Renal pelvis (tissue), 4 donors: ENCODE data around the gene SEMA6A. TPM values are rescaled to one million over a fixed set of nuclear protein-coding genes. Genes with fewer than 3 reads are reported as not detected.
A peak's percentile ranks its signal among the peaks of the same experiment; 100 is the strongest.
"Not testable (repeated sequence)": the region's sequence is repeated elsewhere in the genome, so short reads cannot be mapped to it uniquely, and the experiment has no call there.

ENCODE experiments used
- DNase-seq: peaks from one replicate; pipeline ENCODE4 v3.0.0-alpha.2; 2013
- polyA plus RNA-seq, 3 donors: library from polyadenylated mRNA; unstranded; fragments of 120-200 nt; gene quantifications; one replicate each; pipeline ENCODE4 v1.2.1, GENCODE V29; 2013; ENCODE audit not compliant: insufficient read length in 3 of 3

SEMA6A gene
- polyA plus RNA-seq, 3 donors = 46.0 to 67.2 (median 64.2) TPM

- no peak for DNase-seq
These were observed 49.7 kb downstream of the SEMA6A start for GRCh38 chr5:116524966-116525365.

DNA sequence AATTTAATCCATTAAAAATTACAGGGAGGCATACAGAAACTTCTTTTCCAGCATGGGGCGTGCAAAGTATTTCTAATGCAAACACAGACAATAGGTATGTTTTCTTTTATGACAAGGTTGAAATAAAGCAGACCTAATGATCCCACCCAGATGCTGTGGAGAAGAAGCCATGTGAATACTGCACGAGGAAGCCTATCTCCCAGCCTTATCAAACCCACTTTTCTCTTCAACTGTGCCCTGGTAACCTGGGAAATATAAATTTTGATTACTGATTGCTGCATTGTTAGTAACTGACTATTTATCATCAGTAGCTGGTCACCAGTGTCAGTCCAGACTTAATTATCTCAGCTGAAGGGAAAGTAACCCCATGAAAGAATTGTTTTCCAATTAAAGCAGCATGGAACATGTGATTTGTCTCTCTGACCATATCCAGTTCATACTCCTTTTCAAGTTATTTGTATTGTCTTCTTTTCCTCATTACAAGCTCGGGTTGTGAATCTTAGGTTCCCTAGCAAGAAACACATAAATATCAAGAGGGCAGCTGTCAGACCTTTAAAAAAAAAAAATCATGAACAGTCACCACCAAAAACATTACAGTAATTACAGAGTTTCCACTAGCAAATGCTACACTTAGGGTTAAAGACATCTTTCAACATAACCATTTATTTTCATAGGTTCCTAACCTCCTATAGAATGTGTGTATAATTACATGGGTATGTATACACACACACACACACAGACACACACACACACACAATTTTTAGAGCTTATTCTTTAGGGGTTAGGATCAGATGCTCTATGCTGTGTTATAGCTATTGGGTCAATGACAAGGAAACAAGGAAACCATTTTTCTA lies 50.3 kb downstream of the SEMA6A start:
- no peak for DNase-seq

DNA sequence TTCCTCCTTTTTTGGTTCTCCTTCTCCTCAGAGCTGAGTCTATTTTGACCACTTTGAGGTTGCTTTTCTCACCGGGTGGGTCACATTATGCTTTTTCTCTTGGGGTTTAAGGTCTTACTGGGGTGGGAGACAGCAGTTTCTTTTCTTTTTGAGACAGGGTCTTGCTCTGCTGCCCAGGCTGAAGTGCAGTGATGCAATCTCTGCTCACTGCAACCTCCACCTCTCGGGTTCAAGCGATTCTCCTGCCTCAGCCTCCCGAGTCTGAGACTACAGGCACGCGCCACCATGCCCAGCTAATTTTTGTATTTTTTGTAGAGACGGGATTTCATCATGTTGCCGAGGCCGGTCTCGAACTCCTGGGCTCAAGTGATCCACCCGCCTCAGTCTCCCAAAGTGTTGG lies 51.4 kb downstream of the SEMA6A start:
- DNase-seq = not testable (repeated sequence)

GRCh38 chr5:116522356-116523136 lies 52.1 kb downstream of the SEMA6A start:
- no peak for DNase-seq

DNA sequence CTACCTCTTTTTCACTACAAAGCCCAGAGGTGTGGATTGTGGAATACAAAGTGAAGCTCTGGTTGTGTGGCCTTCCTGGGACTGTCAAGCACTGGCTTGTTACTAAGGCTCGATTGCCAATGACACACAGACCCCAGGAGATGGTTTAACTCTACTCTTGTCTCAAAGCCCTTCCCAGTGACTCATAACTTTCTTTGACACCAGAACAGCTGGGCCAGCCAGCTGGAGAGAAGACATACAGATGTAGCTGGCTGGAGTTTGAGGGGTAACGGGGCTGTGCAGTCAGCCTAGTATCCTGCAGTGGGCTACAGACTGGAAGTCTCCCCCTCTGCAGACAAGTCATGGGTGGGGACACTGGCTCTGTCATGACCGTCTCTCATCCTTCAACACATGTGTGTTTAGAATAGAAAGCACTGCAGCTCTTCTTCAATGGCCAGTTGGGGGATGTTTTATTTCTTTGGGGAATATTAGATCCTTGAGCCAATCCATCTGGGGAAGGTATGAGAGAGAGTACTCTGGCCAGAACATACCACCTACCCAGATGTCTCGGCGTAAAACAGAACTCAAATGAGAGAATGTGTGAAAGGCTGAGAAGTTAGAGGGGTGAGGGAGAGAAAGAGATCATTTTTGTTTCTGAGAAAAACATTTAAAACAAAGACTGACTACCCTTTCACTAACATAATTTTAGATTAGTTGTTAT lies 53.3 kb downstream of the SEMA6A start:
- no peak for DNase-seq

DNA sequence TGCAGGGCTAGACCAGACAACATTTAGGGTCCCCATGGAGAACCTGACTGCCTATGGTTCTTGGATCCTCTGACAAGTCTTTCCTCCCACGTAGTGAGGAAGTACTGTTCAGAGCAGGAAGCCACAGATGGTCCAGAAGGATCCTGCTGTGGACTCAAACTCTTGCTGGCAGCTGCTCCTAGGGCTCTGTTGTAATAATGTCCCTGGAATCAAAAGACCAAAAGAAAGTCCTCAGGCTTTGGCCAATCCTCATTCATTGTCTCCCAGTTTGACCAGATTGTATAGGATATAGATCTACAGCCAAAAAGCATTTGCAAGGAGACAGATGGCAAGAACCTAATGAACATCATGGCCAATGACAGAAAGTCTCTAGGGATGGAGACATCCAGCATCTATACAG lies 53.9 kb downstream of the SEMA6A start:
- DNase-seq = no peak

DNA sequence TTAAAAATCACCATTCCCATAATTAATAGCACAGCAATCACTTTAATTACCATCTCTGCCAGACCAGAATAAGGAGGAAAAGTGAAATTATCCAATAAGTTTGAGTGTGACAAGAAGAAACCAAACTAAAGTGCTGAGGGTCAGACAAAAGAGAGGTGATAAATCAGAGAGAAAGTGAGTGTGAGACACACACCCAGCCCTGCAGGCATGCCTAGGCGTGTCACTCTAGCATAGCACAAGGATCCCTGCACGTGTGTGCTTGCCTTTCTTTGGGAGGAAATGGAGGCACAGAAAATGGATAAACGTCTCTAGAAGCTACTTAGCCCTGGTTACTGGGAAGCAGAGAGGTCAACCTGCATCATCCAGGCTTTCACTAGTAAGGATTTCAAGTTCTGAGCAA lies 56.2 kb downstream of the SEMA6A start:
- no peak for DNase-seq

- no peak for DNase-seq
These were observed 57.1 kb downstream of the SEMA6A start for GRCh38 chr5:116517488-116517887.

- DNase-seq = no peak
These were observed 58.6 kb downstream of the SEMA6A start for GRCh38 chr5:116516021-116516420.

DNA sequence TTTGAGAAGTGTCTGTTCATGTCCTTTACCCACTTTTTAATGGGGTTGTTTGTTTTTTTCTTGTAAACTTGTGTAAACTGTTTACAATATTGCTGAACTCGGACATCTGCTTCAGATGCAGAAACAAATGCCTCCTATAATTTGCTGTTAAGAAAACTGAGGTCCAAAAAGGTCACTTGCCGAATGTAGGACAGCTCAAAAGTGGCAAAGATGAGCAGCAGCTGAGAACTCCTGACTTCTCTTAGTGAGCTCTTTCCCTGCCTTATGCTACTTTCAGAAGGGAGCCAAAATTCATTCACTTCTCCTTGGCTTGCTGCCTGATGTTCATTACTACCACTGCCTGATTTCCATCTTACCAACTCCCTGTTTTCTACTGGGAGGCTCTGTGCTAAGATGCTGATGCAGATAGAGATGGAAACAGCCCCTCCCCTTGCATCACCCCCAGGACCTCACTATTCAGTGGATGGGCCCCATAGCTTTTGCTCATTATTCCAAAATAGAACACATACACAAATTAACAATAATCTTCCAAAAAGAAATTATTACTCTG lies 60.1 kb downstream of the SEMA6A start:
- DNase-seq = no peak

DNA sequence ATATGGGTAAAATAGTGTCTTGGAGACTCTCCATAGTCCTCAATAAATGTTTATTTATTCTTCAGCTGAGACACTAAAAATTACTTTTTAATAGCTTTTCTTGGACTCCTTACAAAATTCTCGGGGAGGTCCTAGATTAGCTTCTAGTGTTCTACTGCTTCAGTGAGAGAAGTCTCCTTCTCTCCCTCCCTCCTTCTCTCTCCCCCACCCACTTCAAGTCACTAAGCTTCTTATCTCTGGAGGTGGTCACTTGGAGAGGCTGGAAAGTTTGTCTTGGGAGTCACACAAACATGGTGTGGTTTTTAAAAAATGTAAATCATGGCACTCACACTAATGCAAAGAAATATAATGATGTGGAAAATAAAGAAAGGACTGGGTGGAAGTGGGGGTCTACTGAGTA lies 64.1 kb downstream of the SEMA6A start:
- DNase-seq = no peak

DNA sequence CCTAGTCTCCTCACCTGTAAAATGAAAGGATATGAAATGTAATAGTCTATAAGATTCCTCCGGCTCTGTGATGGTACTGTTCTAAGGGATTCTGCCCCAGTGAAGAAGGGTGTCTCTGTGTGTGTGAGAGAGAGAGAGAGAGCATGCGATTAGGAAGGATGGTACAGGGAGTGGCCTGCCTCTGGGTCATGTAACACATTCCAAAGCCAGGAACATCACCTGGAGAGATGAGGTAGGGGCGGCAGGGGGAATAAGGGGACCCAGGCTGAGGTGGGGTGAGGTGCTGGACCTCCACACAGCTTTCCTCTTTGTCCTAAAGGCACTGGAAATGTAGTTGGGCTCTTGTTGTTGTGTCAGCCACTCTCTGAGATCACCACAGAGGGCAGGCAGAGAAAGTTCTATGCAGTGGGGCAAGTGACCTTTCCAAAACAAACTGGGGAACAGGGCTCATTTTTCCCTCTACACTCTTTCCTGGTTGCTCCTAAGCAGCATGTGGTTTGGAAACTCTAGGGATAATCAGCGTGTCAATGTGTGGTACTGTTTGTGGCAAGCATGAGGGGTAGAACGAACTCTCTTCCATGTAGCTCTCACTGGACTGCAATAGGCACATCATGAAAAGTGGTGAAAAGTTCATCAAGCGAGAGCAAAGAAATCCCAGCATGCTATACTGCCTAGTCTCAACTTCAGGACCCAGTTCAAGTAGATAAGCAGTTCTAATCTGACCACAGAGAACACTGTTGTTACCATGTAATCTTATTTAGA lies 65.0 kb downstream of the SEMA6A start:
- DNase-seq = no peak

- no peak for DNase-seq
These were observed 65.8 kb downstream of the SEMA6A start for GRCh38 chr5:116508835-116509234.

DNA sequence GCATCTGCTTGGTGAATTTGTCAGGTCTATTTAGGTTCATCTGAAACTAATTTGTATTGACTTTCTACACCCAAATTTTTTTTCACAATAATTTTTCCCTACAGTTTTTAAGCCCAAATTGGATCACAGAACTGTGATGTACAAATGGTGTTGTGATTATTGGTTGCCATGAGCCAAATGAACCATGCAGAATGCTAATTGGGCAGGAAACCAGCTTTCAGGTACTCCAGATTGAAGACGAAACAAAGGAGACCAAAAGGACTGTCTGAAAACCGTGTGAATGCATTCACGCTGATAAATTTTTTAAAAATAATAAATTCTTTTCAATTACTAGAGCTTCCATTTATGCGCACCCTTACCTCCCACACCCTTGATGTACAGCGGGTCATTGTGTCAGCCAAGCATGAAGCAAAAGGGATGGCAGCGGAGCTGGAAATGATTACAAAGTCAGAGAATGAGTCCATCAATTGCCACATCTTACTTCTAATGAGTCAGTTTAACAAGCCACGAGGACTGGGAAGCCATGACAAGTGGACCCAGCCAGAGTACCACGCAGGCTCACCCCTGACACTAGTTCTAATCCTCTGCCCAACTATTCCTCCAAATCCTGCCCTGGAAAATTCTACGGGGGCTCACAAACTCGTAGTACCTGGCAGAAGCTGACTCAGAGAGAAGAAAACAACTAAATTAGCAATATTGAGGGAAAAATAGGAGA lies 66.5 kb downstream of the SEMA6A start:
- DNase-seq = no peak

- DNase-seq = peak; percentile 50
These were observed 67.5 kb downstream of the SEMA6A start for GRCh38 chr5:116507051-116507537.

DNA sequence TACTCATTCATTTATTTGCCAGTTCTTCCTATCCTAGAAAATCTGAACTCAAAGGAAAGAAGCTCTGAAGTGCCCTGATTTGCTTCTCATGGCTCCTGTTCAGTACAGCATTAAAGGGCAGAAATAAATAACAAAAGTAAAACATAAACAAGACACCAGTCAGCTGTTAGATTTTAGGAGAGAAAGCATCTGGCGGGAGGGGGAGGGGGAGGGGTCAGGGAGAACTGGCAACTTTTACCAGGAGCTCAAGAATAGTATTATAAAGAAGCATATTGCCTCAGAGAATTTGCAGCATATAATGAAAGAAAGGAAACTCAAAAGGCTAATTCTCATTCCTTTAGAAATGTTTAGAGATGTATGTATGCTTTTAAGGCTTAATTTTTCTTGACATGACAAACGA lies 68.1 kb downstream of the SEMA6A start:
- DNase-seq = peak; percentile 60

DNA sequence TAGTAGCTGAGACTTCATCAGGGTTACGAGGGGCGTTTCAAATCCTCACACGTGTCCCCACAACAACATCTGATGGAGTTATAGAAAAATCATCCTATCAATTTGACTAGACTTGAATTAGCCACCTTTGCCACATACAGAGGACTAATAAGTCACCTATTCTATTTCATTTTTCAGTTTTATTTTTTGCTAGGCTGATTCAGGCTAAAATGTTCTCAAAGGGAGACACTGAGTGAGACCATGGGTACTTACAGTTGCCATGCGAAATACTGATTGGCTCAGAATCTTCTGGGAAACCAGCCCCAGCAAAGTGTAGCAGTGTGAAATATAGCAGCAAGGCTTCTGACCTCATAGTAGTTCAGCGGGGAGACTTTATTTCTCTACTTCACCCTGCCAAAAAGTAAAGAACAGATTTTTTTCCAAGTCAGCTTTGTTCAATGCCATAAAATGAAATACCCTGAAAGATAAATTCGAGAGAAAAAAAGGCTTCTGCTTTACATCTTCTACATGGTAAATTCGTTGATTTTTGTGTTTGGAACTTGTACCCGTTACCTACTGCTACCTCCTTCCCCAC lies 69.9 kb downstream of the SEMA6A start:
- DNase-seq = no peak

DNA sequence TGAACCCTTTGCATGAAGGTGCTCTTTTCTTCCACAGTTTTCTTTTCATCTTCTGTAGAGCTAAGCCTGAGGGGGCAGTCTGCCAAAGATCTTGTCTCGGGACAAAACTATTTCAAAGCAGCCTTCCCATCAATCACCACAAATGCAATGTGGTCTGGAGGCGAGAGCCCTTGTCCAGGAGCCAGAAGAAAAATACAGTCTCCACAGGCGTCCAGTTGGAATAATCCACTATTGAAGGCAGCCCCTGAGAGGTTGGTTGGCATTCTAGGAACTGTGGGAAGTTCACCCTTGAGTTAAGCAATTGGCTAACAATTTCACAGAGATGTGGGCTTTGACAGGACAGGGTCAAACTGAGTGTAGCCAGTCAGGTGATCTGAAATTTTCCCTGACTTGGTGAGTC lies 72.0 kb downstream of the SEMA6A start:
- DNase-seq = no peak

DNA sequence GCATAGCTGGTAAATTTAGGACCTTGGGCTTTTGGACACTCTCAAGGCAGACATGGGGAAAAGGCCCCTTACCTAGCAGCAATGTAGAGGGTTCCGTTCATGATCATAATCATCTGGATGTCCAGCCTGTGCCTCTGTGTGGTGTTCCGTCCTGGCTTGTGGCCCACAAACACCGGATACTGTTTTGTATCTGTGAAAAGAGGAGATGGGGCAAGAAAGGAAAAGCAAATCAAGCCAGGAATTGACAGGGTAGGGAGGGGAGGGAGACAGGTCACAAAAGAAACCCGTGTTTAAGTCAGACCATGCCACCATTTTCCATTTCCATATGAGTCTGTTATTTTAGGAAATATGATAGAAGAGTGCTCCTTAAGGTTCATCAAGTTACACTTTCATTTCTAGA lies 72.5 kb downstream of the SEMA6A start:
- no peak for DNase-seq

DNA sequence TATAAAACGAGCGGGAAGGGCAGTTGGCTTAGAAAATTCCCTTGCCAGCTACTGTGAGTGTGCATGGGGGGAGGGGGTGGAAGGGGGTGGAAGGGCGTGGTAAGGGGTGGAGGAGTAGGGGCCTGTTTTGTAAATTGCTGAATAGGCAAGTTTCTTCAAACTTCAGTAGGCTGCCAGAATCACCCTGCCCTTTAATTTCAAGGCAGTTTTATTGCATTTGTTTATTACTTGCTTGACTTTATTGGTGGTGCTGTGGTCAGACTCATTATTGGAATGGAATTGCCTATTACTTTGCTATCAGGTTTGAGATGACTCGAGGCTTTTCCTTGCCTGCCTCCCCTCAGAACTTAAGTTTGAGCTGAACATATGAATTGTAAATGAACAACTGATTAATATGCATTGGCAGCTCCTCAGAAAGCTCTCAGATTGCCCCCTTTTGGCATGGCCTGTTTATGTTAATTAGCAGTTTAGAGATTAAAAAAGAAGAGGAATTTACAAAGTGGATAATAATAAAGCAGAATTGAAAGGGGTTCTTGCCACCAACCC lies 76.0 kb downstream of the SEMA6A start:
- no peak for DNase-seq
